Activated naive CD8-positive, alpha-beta T cell (primary cell): ENCODE measurements around the gene IFFO2.

Experiments
- H3K27ac Mint-ChIP-seq: one replicate; pipeline ENCODE4 v1.8.0; 2021; ENCODE audit warnings: mixed read lengths
- H3K27me3 Mint-ChIP-seq: one replicate; pipeline ENCODE4 v1.8.0; 2021; ENCODE audit warnings: mixed read lengths
- H3K36me3 Mint-ChIP-seq: one replicate; pipeline ENCODE4 v1.8.0; 2021; ENCODE audit warnings: mixed read lengths
- H3K4me1 Mint-ChIP-seq: one replicate; pipeline ENCODE4 v1.8.0; 2021; ENCODE audit warnings: low read depth, mixed read lengths
- H3K4me3 Mint-ChIP-seq: one replicate; pipeline ENCODE4 v1.8.0; 2021; ENCODE audit warnings: mild to moderate bottlenecking, mixed read lengths
- H3K9me3 Mint-ChIP-seq: one replicate; pipeline ENCODE4 v1.8.0; 2021; ENCODE audit warnings: low read depth, mixed read lengths

IFFO2 gene

GRCh38 chr1:18881642-18882431 lies 74.6 kb downstream of the IFFO2 start:
- Mint-ChIP-seq H3K9me3 (no peaks in the 10 kb centered on the region), H3K4me3 (no peak overlapping the region), H3K27ac (no peak overlapping the region), H3K27me3 (no peaks in the 10 kb centered on the region), H3K36me3 (no peaks in the 10 kb centered on the region), H3K4me1 (no peaks in the 10 kb centered on the region)

- H3K4me1 Mint-ChIP-seq: no peaks in the 10 kb centered on the region
- H3K4me3 Mint-ChIP-seq: no peak overlapping the region
- no peaks in the 10 kb centered on the region for H3K27me3 Mint-ChIP-seq
- H3K27ac Mint-ChIP-seq: no peak overlapping the region
- no peaks in the 10 kb centered on the region for H3K36me3 Mint-ChIP-seq
- no peaks in the 10 kb centered on the region for H3K9me3 Mint-ChIP-seq
These were observed 75.3 kb downstream of the IFFO2 start for GRCh38 chr1:18881164-18881563.

- H3K27ac Mint-ChIP-seq: no peak overlapping the region
- H3K36me3 Mint-ChIP-seq: no peaks in the 10 kb centered on the region
- H3K4me3 Mint-ChIP-seq: no peak overlapping the region
- H3K4me1 Mint-ChIP-seq: no peaks in the 10 kb centered on the region
- H3K9me3 Mint-ChIP-seq: no peaks in the 10 kb centered on the region
- H3K27me3 Mint-ChIP-seq: no peaks in the 10 kb centered on the region
These were observed 75.9 kb downstream of the IFFO2 start for GRCh38 chr1:18880585-18880984.

DNA sequence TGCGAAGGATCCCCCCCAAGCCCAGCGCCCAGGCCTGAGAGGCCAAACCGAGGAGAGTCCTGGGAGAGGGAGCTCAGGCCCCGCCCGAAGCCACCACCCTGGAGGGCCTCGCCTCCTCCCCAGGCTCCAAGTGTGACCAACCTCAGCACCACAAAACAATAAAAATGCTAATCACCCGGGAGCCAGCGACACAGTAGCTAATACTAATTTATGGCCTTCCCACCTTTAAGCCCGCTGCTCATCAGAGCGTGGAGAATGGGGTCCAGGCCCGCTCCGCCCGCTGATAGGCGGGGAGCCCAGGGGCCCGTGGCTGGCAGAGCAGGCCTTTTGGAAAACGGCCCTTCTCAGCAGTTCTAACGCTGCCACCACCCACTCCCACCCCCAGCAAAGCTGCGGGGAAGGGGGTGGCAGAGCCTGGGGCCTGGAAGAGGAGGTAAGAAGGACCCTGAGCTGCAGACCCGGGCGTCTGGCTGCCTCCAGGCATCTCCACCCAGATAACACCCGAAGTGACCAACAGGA lies 76.6 kb downstream of the IFFO2 start:
- Mint-ChIP-seq H3K4me1 (no peaks in the 10 kb centered on the region), H3K4me3 (no peak overlapping the region), H3K27ac (no peak overlapping the region), H3K27me3 (no peaks in the 10 kb centered on the region), H3K36me3 (no peaks in the 10 kb centered on the region), H3K9me3 (no peaks in the 10 kb centered on the region)

- Mint-ChIP-seq H3K9me3 (no peaks in the 10 kb centered on the region), H3K27me3 (no peaks in the 10 kb centered on the region)
These were observed 77.2 kb downstream of the IFFO2 start for GRCh38 chr1:18879215-18879790.

DNA sequence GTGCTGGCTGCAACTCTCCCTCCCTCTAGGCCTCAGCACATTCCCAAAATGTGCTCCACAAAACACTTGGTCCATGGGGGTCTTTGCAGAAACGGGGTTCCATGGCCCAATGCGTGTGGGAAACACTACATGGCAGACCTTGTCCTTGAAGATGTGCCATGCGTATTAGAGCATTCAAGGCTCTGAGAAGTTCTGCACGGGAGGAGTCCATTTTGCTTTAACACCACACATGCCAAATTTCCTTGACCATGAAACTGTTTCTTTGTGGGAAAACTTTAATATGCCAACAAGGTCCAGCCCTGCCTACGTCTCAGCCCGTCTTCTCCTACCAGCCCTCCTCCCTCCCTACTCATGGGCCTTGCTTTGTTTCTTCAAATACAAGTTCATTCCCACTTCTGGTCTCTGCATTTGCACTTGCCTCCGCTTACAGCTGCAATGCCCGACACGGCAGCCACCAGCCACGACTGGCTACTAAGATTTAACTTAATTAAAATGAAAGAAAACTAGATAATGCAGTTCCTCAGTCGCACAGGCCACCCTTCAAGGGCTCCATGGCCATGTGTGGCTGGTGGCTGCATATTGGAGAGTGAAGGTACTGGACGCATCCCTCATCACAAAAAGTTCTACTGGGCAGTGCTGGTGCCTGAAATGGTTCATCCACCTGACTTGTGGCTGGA lies 77.8 kb downstream of the IFFO2 start:
- H3K4me3 Mint-ChIP-seq: no peak overlapping the region
- H3K9me3 Mint-ChIP-seq: no peaks in the 10 kb centered on the region
- H3K4me1 Mint-ChIP-seq: no peaks in the 10 kb centered on the region
- no peaks in the 10 kb centered on the region for H3K27me3 Mint-ChIP-seq
- H3K36me3 Mint-ChIP-seq: no peaks in the 10 kb centered on the region
- H3K27ac Mint-ChIP-seq: no peak overlapping the region

More at GRCh38 chr1:18879215-18879790, 77.2 kb downstream of the IFFO2 start:
- H3K27ac Mint-ChIP-seq: no peak overlapping the region
- H3K36me3 Mint-ChIP-seq: no peaks in the 10 kb centered on the region
- H3K4me1 Mint-ChIP-seq: no peaks in the 10 kb centered on the region
- no peak overlapping the region for H3K4me3 Mint-ChIP-seq

GRCh38 chr1:18877282-18877681 lies 79.2 kb downstream of the IFFO2 start:
- Mint-ChIP-seq H3K27ac (no peak overlapping the region), H3K9me3 (no peaks in the 10 kb centered on the region), H3K4me3 (no peak overlapping the region), H3K4me1 (no peaks in the 10 kb centered on the region), H3K27me3 (no peaks in the 10 kb centered on the region), H3K36me3 (no peaks in the 10 kb centered on the region)

DNA sequence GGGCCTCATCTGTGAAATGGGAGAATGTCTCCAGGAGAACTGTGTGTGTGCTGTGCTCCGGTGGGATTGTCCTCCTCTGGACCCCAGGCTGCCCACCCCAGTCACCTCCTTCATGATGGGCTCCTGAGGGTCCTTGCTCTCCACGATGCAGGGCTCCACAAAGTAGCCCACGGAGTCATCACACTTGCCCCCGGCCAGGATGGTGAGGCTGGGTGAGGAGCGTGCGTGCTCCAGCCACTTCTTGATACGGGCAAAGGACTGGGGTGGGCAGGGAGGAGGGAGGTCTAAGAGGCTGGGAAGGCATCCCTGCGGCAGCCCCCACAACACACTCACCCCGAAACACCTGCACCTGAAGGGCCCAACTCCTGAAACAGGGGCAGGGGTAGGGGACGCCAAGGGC lies 80.3 kb downstream of the IFFO2 start:
- H3K4me1 Mint-ChIP-seq: no peaks in the 10 kb centered on the region
- H3K9me3 Mint-ChIP-seq: no peaks in the 10 kb centered on the region
- H3K27me3 Mint-ChIP-seq: no peaks in the 10 kb centered on the region
- H3K27ac Mint-ChIP-seq: no peak overlapping the region
- H3K36me3 Mint-ChIP-seq: no peaks in the 10 kb centered on the region
- no peak overlapping the region for H3K4me3 Mint-ChIP-seq

GRCh38 chr1:18875796-18876128 lies 80.7 kb downstream of the IFFO2 start:
- H3K4me1 Mint-ChIP-seq: no peaks in the 10 kb centered on the region

DNA sequence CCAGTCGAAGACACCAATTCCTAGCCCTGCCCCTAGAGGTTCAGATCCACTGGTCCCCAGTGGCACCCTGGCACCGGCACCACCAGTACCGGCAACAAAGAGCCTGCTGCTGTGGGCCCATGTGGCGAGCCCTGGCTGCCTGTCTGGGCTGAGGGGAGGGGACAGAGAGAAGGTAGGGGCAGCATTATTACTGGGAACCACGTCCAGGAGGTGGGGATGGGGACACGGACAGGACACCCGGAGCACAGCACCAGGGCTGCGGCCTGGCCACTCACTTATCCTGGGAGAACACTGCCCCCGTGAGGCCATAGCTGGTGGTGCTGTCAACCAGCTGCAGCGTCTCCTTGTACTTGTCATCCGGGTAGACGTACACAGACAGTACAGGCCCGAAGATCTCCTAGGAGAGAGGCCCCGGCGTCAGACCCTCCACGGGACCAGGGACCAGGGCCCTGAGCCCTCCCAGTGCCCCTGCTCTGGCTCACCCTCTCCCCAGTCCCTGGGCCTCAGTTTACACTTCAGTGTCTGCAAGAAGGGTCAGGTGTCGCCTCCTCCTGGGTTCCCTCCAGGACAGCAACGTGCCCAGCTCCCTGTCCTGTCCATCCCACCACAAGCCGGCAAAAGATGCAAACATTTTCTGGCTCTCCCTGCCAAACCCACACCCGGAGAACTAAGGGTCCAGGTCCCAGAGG lies 81.2 kb downstream of the IFFO2 start:
- H3K36me3 Mint-ChIP-seq: no peaks in the 10 kb centered on the region
- H3K27ac Mint-ChIP-seq: no peak overlapping the region
- no peaks in the 10 kb centered on the region for H3K9me3 Mint-ChIP-seq
- H3K4me1 Mint-ChIP-seq: no peaks in the 10 kb centered on the region
- no peaks in the 10 kb centered on the region for H3K27me3 Mint-ChIP-seq
- H3K4me3 Mint-ChIP-seq: no peak overlapping the region

More at GRCh38 chr1:18875796-18876128, 80.7 kb downstream of the IFFO2 start:
- no peaks in the 10 kb centered on the region for H3K9me3 Mint-ChIP-seq
- H3K36me3 Mint-ChIP-seq: no peaks in the 10 kb centered on the region
- no peaks in the 10 kb centered on the region for H3K27me3 Mint-ChIP-seq
- no peak overlapping the region for H3K4me3 Mint-ChIP-seq
- no peak overlapping the region for H3K27ac Mint-ChIP-seq

- Mint-ChIP-seq H3K27ac (no peak overlapping the region), H3K27me3 (no peaks in the 10 kb centered on the region), H3K4me3 (no peak overlapping the region), H3K9me3 (no peaks in the 10 kb centered on the region), H3K36me3 (no peaks in the 10 kb centered on the region), H3K4me1 (no peaks in the 10 kb centered on the region)
These were observed 81.9 kb downstream of the IFFO2 start for GRCh38 chr1:18874600-18874999.

GRCh38 chr1:18874036-18874435 lies 82.4 kb downstream of the IFFO2 start:
- Mint-ChIP-seq H3K9me3 (no peaks in the 10 kb centered on the region), H3K4me1 (no peaks in the 10 kb centered on the region), H3K27me3 (no peaks in the 10 kb centered on the region), H3K27ac (no peak overlapping the region), H3K36me3 (no peaks in the 10 kb centered on the region), H3K4me3 (no peak overlapping the region)

GRCh38 chr1:18872071-18872611 lies 84.3 kb downstream of the IFFO2 start:
- Mint-ChIP-seq H3K36me3 (no peaks in the 10 kb centered on the region), H3K27me3 (no peaks in the 10 kb centered on the region), H3K4me3 (no peak overlapping the region), H3K4me1 (no peaks in the 10 kb centered on the region), H3K9me3 (no peaks in the 10 kb centered on the region), H3K27ac (no peak overlapping the region)

GRCh38 chr1:18871401-18872070 lies 84.9 kb downstream of the IFFO2 start:
- H3K27ac Mint-ChIP-seq: no peak overlapping the region
- H3K27me3 Mint-ChIP-seq: peaks cover 2% of the 10 kb centered on the region
- no peaks in the 10 kb centered on the region for H3K4me1 Mint-ChIP-seq
- H3K9me3 Mint-ChIP-seq: no peaks in the 10 kb centered on the region
- H3K4me3 Mint-ChIP-seq: no peak overlapping the region
- no peaks in the 10 kb centered on the region for H3K36me3 Mint-ChIP-seq
